Neural progenitor cell (in vitro differentiated cells): Measurements from ENCODE around the gene STK10. TPM values are rescaled to one million over a fixed set of nuclear protein-coding genes. Genes with fewer than 3 reads are reported as not detected.
A peak's percentile ranks its signal among the peaks of the same experiment; 100 is the strongest.

Experiments used
- DNase-seq: peaks from one replicate; pipeline ENCODE4 v3.0.0-alpha.2; 2016; ENCODE audit warnings: low spot score
- H2AFZ ChIP-seq: fragments of 200-600 bp; sonication (generic); replicated peaks from 2 replicates; pipeline ENCODE4 v1.6.1; 2016; ENCODE audit warnings: antibody characterized with exemption
- H3F3A ChIP-seq: fragments of 200-600 bp; sonication (generic); 2 replicates; pipeline ENCODE4 v1.6.1; 2016; ENCODE audit warnings: antibody characterized with exemption, low read depth
- H3K27ac ChIP-seq: fragments of 200-600 bp; sonication (generic); 2 replicates; pipeline ENCODE4 v1.5.1; 2016; ENCODE audit warnings: mild to moderate bottlenecking
- H3K27me3 ChIP-seq: fragments of 200-600 bp; sonication (generic); 2 replicates; pipeline ENCODE4 v1.6.1; 2016; ENCODE audit warnings: mild to moderate bottlenecking, moderate library complexity
- H3K36me3 ChIP-seq: fragments of 200-600 bp; sonication (generic); 2 replicates; pipeline ENCODE4 v1.5.1; 2016
- H3K4me1 ChIP-seq: fragments of 200-600 bp; sonication (generic); 2 replicates; pipeline ENCODE4 v1.6.1; 2016; ENCODE audit warnings: mixed run types
- H3K4me2 ChIP-seq: fragments of 200-600 bp; sonication (generic); 2 replicates; pipeline ENCODE4 v1.6.1; 2016
- H3K4me3 ChIP-seq: fragments of 200-600 bp; sonication (generic); 2 replicates; pipeline ENCODE4 v1.5.1; 2016
- H3K79me2 ChIP-seq: fragments of 200-600 bp; sonication (generic); 2 replicates; pipeline ENCODE4 v1.6.1; 2016; ENCODE audit warnings: low read depth
- H3K9ac ChIP-seq: fragments of 200-600 bp; sonication (generic); 2 replicates; pipeline ENCODE4 v1.6.1; 2016
- H3K9me3 ChIP-seq: fragments of 200-600 bp; sonication (generic); 2 replicates; pipeline ENCODE4 v1.5.1; 2016; ENCODE audit warnings: low read depth
- H4K20me1 ChIP-seq: fragments of 200-600 bp; sonication (generic); 2 replicates; pipeline ENCODE4 v1.6.1; 2016; ENCODE audit warnings: low read depth
- H3K27ac Mint-ChIP-seq: 3 replicates; pipeline ENCODE4 v1.8.0; 2021; ENCODE audit warnings: mixed read lengths
- H3K27me3 Mint-ChIP-seq: 2 replicates; pipeline ENCODE4 v1.8.0; 2022; ENCODE audit warnings: low read depth, mild to moderate bottlenecking, inconsistent platforms, moderate library complexity, mixed read lengths; ENCODE audit not compliant: insufficient read depth
- H3K36me3 Mint-ChIP-seq: 3 replicates; pipeline ENCODE4 v1.8.0; 2021; ENCODE audit warnings: mixed read lengths
- H3K4me1 Mint-ChIP-seq: 3 replicates; pipeline ENCODE4 v1.8.0; 2021; ENCODE audit warnings: mixed read lengths
- H3K4me3 Mint-ChIP-seq: 3 replicates; pipeline ENCODE4 v1.8.0; 2021; ENCODE audit warnings: mild to moderate bottlenecking, moderate library complexity, mixed read lengths
- H3K9me3 Mint-ChIP-seq: 3 replicates; pipeline ENCODE4 v1.8.0; 2020; ENCODE audit warnings: mixed read lengths
- EZH2 ChIP-seq: fragments of 200-600 bp; sonication (generic); IDR thresholded peaks from 2 replicates; pipeline ENCODE4 v1.6.1; 2017; ENCODE audit warnings: antibody characterized with exemption, mild to moderate bottlenecking, moderate library complexity
- EZH2phosphoT487 ChIP-seq: fragments of 200-600 bp; sonication (generic); IDR thresholded peaks from 2 replicates; pipeline ENCODE4 v1.6.1; 2017; ENCODE audit warnings: antibody characterized with exemption
- total RNA-seq: library from RNA; depleted of rRNA; stranded (reverse); fragments of >200 nt; gene quantifications from 2 replicates; pipeline ENCODE4 v1.2.3, GENCODE V29; 2015; ENCODE audit warnings: low replicate concordance
- TF ChIP-seq, protein P1 (sequence below): fragments of 200-600 bp; sonication (generic); IDR thresholded peaks from 2 replicates; pipeline ENCODE4 v1.5.1; 2017; ENCODE audit warnings: antibody characterized with exemption, mild to moderate bottlenecking

Gene STK10
- total RNA-seq, 1 donor from 2014 or later, result 4.4 TPM

- H3K9ac ChIP-seq, result no peak overlapping the region
- no peak overlapping the region for H3K4me3 Mint-ChIP-seq
These were observed 46.1 kb downstream of the STK10 start for GRCh38 chr5:172141949-172142319.

DNA sequence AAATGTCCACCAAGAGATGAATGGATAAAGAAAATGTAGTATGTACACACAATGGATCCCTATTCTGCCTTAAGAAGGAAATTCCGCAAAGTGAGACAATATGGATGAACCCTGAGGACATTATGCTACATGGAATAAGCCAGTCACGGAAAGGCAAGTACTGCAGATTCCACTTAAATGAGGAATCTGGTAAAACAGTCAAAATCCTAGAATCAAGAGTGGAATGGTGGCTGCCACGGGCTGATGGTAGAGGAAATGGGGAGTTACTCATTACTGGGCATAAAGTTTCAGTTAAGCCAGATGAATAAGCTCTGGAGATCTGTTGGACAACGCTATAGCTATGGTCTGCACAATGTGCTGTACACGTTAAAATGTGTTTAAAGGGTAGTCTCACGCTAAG is 47.2 kb downstream of the STK10 start:
- DNase-seq, result no peak
- TF ChIP-seq EZH2 (no peak), EZH2phosphoT487 (no peak)
- TF ChIP-seq, protein P1, sequence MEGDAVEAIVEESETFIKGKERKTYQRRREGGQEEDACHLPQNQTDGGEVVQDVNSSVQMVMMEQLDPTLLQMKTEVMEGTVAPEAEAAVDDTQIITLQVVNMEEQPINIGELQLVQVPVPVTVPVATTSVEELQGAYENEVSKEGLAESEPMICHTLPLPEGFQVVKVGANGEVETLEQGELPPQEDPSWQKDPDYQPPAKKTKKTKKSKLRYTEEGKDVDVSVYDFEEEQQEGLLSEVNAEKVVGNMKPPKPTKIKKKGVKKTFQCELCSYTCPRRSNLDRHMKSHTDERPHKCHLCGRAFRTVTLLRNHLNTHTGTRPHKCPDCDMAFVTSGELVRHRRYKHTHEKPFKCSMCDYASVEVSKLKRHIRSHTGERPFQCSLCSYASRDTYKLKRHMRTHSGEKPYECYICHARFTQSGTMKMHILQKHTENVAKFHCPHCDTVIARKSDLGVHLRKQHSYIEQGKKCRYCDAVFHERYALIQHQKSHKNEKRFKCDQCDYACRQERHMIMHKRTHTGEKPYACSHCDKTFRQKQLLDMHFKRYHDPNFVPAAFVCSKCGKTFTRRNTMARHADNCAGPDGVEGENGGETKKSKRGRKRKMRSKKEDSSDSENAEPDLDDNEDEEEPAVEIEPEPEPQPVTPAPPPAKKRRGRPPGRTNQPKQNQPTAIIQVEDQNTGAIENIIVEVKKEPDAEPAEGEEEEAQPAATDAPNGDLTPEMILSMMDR, result no peak
- Histone ChIP-seq H3K9ac (no peak overlapping the region), H3K4me3 (no peak overlapping the region), H3K27ac (no peak overlapping the region), H3K27me3 (no peaks in the 10 kb centered on the region), H3K4me1 (peaks cover 7% of the 10 kb centered on the region), H3F3A (no peaks in the 10 kb centered on the region), H4K20me1 (no peaks in the 10 kb centered on the region), H3K4me2 (no peak overlapping the region), H3K36me3 (no peaks in the 10 kb centered on the region), H3K79me2 (no peaks in the 10 kb centered on the region), H3K9me3 (no peaks in the 10 kb centered on the region), H2AFZ (no peak overlapping the region)
- peaks cover 9% of the 10 kb centered on the region for H3K9me3 Mint-ChIP-seq
- H3K4me1 Mint-ChIP-seq, result peaks cover 14% of the 10 kb centered on the region
- no peaks in the 10 kb centered on the region for H3K36me3 Mint-ChIP-seq
- H3K27ac Mint-ChIP-seq, result no peak overlapping the region
- no peaks in the 10 kb centered on the region for H3K27me3 Mint-ChIP-seq
- no peak overlapping the region for H3K4me3 Mint-ChIP-seq

More at GRCh38 chr5:172141949-172142319, 46.1 kb downstream of the STK10 start:
- H3K4me2 ChIP-seq, result no peak overlapping the region
- H3K36me3 Mint-ChIP-seq, result no peaks in the 10 kb centered on the region
- no peaks in the 10 kb centered on the region for H3K9me3 ChIP-seq
- H3K4me1 Mint-ChIP-seq, result peaks cover 20% of the 10 kb centered on the region
- TF ChIP-seq EZH2phosphoT487 (no peak), EZH2 (no peak)
- TF ChIP-seq, protein P1, result no peak
- no peaks in the 10 kb centered on the region for H3F3A ChIP-seq
- no peak overlapping the region for H3K4me3 ChIP-seq
- H3K4me1 ChIP-seq, result peaks cover 7% of the 10 kb centered on the region
- H3K27me3 ChIP-seq, result no peaks in the 10 kb centered on the region
- H3K79me2 ChIP-seq, result no peaks in the 10 kb centered on the region
- peaks cover 6% of the 10 kb centered on the region for H3K9me3 Mint-ChIP-seq
- DNase-seq, result no peak
- H3K27ac ChIP-seq, result no peak overlapping the region
- no peaks in the 10 kb centered on the region for H4K20me1 ChIP-seq
- no peaks in the 10 kb centered on the region for H3K27me3 Mint-ChIP-seq
- peak overlapping the region; percentile 65 for H3K27ac Mint-ChIP-seq
- no peaks in the 10 kb centered on the region for H3K36me3 ChIP-seq
- H2AFZ ChIP-seq, result no peak overlapping the region

GRCh38 chr5:172140120-172140519 is 47.9 kb downstream of the STK10 start:
- Mint-ChIP-seq H3K4me3 (no peak overlapping the region), H3K9me3 (peaks cover 13% of the 10 kb centered on the region), H3K27me3 (no peaks in the 10 kb centered on the region), H3K27ac (no peak overlapping the region), H3K36me3 (no peaks in the 10 kb centered on the region), H3K4me1 (peaks cover 13% of the 10 kb centered on the region)
- Histone ChIP-seq H3K9me3 (no peaks in the 10 kb centered on the region), H3K27ac (no peak overlapping the region), H3K4me1 (peaks cover 7% of the 10 kb centered on the region), H3K4me2 (no peak overlapping the region), H3K4me3 (no peak overlapping the region), H3K9ac (no peak overlapping the region), H3K36me3 (no peaks in the 10 kb centered on the region), H2AFZ (no peak overlapping the region), H4K20me1 (no peaks in the 10 kb centered on the region), H3K27me3 (no peaks in the 10 kb centered on the region), H3K79me2 (no peaks in the 10 kb centered on the region), H3F3A (no peaks in the 10 kb centered on the region)
- DNase-seq, result no peak
- TF ChIP-seq, protein P1, result no peak
- TF ChIP-seq EZH2 (no peak), EZH2phosphoT487 (no peak)

DNA sequence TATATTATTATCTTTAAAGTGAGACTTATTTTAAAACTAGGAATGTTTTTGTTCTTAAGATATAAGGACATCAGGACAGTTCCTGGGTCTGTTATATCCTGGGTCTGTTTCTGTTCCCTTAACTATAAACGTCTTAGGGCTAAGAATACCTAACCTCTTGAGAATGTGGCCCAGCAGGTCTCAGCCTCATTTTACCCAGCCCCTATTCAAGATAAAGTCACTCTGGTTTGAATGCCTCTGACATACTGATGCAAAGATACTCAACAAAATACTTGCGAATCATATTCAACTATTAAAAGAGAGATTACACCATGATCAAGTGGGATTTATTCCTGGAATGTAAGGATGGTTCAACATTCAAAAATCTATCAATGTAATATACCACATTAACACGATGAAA is 51.0 kb downstream of the STK10 start:
- Histone ChIP-seq H3K4me3 (no peak overlapping the region), H2AFZ (no peak overlapping the region), H3K79me2 (no peaks in the 10 kb centered on the region), H3K9me3 (no peaks in the 10 kb centered on the region), H3K36me3 (no peaks in the 10 kb centered on the region), H3K4me2 (no peak overlapping the region), H3K27me3 (no peaks in the 10 kb centered on the region), H4K20me1 (no peaks in the 10 kb centered on the region), H3F3A (no peaks in the 10 kb centered on the region), H3K9ac (no peak overlapping the region), H3K27ac (no peak overlapping the region), H3K4me1 (peaks cover 6% of the 10 kb centered on the region)
- Mint-ChIP-seq H3K4me1 (peaks cover 4% of the 10 kb centered on the region), H3K36me3 (no peaks in the 10 kb centered on the region), H3K27ac (no peak overlapping the region), H3K4me3 (no peak overlapping the region), H3K27me3 (no peaks in the 10 kb centered on the region), H3K9me3 (peaks cover 21% of the 10 kb centered on the region)
- DNase-seq, result no peak
- TF ChIP-seq EZH2 (no peak), EZH2phosphoT487 (no peak)
- TF ChIP-seq, protein P1, result no peak
